CD4-positive, alpha-beta T cell treated with Interleukin-4 for 4 hours (primary cell): Measurements from ENCODE around the gene NCKIPSD.
A peak's percentile ranks its signal among the peaks of the same experiment; 100 is the strongest.

Experiments used
- DNase-seq: peaks from one replicate; pipeline ENCODE4 v3.0.0-alpha.2; 2020

The NCKIPSD gene

DNA sequence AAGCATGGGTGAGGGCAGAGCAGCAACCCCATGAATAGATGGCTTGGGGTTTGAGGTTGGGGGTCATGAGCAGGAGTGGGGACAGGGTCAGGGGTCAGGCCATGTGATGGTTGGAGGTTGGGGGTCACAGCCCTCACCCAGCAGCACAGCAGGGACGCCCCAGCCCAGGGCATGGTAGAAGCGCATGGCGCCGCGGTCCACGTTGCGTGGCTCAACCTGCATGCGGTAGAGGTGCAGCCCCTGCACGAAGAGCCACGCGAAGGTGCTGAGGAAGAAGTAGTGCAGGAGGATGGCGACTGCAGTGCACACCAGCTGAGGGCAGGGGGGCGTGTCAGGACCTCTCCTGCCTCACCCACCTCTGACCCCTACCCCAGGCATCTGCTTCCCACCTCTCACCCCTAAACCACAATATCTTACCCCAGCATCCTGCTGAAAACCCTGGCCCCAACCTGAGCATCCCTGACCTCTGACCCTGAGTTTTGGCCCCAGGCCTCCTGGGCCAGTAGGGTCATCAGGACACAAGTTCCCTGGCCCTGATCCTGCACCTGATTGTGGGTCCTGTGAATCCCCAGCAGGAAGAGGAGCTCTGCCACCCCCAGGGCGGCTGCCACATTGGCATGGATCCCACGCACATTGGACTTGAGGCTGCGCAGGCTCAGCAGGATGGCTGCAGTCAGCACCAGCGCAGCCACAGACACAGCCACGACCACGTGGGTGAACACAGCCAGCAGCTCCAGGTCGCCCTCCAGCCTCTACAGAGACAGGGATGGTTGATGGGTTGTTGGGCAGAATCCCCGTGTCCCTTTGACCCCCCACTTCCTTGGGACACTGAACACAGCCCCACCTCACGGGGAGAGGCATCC, 40.6 kb downstream of the NCKIPSD start:
- no peak for DNase-seq

DNA sequence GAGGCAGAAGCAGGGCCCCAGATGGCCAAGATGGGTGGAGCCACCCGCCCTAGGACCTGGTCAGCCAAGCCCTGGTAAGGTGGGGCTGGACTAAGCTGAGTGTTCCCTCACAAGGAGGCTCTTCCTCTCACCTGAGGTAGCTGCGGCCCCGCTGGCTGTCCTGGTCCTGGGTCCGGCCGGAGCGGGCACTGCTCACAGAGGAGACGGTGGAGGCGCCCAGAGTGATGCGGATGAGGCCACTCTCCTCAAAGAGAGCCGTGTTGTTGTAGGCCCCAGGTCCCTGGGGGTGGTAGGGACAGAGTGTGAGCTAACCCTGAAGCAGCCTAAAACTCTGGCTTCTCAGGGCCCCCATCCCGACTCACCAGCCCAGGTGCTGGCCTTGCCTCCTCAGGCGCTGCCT, 43.1 kb downstream of the NCKIPSD start:
- no peak for DNase-seq

DNA sequence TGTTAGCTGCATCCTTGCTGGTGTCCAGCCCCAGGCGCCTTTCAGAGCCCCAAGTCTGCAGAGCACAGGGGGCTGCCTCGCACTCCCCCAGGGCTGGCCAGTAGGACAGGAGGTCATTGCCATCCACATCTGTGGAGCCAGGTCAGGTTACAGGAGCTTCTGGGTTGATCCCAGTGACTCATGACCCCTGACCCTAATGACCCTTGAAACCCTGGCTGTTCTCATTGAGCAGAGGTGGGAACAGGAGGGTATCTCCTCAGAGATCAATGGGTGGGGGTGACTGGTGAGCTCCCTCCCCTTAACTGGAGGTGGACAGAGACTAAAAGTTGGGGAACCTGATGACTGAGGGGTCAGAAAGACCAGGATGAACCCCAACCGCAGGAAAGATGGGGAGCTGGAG, 44.3 kb downstream of the NCKIPSD start:
- DNase-seq = no peak

DNA sequence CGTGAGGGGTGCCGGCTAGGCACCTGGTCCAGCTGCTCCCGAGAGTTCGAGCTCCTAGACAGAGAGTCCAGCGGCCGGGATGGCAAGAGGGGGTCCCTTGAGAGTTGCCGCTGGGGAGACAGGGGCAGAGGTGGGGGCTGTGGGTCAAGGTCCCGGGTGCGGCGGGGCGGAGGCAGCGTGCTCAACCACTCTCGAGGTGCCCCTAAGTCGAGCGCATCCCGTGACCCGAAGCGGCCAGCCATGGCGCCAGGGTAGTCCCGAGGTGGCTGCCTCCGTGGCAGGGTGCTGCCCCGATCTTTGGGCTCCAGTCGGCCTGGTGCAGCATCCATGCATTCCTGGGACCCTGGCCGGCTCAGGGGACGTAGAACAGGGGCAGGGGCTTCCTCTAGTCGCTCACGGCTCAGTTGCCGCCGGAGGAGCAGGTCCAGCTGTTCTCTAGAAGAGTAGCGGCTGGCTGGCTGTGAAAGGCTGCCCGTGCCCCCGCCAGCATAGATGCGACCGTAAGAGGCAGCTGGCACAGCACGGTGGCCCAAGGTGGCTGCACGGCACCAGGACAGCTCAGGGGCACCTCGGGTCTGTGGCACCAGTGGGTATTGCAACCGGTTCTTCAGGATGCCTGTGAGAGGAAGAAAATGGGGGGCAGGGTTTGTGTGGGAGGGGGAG, 45.6 kb downstream of the NCKIPSD start:
- DNase-seq = no peak

DNA sequence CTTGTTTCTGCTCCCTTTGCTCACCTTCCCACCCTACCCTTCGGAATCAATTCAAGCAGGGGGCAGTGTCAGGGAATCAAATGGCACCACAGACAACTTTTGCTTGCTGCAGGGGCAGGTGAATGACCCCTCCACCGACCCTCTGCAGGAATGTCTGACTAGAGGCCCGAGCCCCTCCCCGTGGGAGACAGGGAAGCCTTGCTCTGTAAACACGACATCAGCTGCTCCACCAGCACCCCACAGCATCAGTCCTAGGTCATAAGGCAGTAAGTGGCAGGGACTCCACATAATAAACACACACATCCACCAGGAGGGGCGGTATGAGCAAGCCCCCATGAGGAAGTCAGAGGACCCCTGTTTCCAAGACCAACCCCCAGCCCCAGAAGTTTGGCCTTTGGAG, 48.4 kb downstream of the NCKIPSD start:
- DNase-seq = no peak

DNA sequence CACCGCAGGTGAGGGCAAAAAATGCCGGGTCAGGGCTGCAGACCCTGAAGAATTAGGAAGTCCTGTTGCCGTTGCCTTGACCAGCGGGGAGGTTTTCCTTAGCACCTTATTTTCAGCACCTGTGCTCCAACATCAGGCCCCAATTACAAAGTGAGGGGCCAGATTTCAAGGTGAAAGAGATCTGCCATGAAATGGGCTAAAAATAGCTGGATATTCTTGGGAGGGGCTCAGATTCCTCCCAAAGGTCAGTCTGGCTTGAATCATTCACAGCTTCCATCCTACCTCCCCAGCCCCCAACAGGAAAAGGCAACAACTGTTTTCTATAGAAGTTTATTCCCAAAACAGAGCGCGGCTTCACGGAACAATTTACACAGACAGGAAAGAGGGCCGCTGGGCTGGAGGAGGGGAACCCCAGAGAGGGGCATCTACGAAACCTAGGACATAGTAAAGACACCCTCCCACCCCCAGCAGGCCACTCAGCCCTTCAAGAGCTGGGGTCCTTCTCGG, 49.5 kb downstream of the NCKIPSD start:
- DNase-seq = no peak

DNA sequence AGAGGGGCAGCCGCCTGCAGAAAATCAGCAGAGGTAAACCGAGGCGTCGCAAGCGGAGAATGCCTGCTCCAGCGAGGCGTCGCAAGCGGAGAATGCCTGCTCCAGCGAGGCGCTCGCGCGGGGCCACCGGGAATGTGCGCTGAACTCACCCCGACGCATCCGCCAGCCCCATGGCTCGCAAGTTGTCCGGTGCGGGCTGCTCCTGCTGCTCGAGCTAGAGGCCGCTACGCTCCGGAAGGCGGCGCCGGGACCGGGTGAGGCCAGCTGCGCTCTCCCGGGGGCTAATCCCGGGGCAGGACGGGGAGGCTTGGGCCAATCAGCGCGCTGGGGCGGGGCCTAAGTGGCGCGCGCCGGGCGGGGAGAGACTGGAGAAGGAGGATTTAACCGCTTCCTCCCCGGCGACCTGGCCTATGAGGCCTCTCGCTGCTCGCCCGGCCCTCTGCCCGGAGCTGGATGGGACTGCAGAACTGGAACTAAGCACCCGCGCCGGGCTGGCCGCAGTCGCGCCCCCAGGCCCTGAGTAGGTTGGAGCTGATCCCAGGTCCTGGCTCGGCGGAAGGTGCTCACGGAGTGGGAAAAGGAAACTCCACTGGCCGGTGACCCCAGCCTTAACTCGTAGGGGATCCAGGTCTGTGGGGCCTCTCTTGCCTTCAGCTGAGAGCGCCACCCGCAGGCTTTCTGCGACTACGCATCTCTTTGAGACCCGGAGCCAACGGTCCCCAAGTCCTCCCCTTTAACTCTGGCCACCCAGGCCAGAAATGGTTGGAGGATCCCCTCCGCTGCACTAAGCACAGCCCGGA, 50.3 kb downstream of the NCKIPSD start, which contains the start of gene SLC26A6:
TSS of gene SLC26A6 (minus strand) at position 240 of the 800 bp plus-strand sequence. CDS start at position 172, 68 bp downstream.
- peak; percentile 90 for DNase-seq

DNA sequence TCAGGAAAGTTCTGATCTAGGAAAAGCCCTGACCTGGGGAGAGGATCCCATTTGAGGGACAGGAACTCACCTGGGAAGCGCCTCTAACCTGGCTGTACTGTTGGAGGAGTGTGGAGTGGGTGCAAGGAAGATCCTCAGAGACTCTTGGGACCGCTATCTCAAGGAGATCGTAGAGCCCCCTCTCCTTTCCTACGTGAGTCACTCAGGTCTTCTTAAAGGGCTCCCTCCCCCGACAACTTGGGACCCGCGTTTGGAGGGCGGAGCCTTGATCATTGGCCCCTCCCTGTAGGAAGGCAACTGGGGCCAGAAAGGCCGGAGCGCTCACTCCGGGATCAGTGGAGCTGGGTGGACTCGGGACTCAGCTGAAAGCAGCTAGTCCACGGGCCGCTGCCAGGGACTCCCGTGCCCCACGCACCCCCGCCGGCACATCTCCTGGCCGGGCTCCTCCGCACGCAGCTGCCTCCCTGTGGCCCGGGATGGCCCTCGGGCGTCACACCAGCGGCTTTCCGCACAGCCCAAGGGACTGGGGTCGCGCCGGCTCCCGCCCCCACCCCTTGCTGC, 51.0 kb downstream of the NCKIPSD start:
- peak; percentile 29 for DNase-seq

DNA sequence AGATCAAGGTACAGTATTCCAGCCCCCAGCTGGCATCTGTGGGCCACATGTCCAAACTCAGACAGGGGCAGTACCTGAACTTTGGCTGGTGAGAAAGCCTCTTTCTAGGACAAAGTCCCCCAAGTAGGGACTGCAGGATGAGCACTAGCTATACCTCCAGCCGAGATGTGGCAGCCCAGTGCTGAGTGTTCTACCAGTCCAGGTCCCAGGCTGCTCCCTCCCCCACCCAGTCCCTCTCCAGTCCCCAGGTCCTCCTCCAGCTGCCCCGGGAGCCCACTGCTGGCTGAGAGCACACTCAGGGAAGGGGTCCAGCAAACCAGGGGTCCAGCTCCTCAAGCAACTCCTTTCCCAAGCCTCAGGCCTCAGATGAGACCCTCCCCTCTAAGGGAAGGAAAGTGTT, 52.0 kb downstream of the NCKIPSD start:
- no peak for DNase-seq

DNA sequence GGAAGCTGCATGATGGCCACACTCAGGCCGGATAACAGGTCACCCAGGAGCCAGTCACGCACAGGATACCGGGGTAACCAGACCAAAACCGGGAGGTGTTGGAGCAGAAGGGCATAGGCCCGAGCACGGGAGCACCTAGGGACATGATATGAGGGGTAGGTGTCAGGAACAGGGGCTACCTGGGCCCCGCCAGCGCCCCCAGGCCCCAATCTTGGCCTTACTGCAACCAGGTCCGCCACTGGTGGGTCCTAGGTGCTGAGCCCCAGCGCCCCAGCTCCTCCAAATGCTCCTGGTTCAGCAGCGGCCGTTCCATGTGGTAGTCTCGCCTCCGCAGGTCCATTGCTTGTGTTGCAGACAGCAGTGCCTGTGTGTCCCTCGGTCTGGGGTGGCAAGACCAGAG, 52.5 kb downstream of the NCKIPSD start:
- no peak for DNase-seq

DNA sequence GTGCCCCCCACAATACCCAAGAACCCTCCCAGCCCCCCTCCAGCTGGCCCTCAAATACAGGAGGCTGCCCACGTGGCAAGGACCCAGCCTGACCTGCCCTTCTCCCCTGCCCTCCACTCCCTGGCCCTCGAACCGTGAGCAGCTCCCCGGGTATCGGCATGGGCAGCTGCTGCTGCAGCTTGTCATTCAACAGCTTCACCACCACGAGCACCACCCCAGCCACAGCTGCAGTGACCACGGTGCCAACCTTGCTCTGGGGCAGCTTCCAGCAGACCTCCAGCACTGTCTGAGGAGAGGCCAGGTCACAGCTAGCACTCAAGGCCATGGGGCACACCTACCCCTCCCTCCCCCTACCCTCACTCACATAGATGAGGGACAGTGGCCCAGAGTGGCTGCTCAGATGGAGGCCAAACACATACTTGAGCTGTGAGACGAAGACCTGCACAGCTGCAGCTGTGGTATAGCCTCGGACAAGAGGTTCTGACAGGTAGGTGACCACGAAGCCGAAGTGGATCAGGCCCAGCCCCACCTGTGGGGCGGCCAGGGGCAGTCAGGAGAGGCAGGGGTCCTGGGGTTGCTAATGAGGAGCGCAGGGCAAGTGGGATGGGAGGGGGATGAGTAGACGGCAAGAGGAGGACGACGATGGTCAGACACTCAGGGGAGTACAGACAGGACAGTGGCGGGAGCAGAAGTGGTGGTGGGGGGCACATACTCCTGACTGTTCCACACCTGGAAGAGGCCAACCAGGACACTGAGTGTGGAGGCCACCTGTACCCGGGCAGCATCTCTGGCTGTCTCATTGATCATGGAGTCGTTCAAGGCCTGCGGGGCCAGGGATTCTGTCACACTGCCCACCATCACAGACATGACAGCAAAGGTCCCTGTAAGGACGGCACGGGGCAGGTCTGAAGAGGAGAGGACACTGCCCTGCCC, 53.9 kb downstream of the NCKIPSD start:
- DNase-seq = no peak

DNA sequence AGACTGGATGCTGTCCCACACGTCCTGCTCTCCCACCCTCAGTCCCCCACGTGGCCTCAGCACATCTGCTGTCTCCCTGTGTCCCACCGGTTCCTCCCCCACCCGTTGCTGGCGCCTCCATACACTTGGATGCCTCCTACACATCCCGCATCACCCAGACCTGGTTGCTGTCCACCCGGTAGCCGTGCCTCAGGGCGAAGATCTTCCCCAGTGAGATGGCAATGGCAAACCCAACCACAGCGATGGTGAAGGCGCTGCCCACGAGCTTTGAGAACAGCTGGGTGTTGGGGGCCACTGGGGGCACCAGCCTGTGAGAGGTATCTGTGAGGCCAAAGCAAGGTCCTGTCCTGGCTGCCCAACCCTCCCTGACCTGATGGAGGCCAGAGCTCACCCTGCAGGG, 54.9 kb downstream of the NCKIPSD start:
- DNase-seq = no peak

DNA sequence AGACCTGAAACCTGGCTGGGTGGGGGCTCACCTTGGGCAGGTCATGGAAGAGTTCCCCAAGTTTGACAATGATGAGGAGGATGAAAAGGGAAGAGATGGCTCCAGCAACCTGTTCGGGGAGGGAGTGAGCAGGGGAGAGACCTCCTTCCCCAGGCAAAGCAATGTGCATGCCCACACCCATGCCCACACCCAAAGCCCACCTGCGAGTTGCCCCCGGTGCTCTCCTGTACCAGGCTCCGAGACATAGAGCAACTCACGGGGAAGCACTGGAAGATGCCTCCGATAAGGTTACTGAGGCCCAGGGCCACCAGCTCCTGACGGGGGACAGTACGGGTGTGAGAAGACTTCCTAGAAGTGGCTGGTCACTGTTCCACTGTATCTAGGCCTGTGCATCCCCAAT, 55.3 kb downstream of the NCKIPSD start:
- DNase-seq = no peak

DNA sequence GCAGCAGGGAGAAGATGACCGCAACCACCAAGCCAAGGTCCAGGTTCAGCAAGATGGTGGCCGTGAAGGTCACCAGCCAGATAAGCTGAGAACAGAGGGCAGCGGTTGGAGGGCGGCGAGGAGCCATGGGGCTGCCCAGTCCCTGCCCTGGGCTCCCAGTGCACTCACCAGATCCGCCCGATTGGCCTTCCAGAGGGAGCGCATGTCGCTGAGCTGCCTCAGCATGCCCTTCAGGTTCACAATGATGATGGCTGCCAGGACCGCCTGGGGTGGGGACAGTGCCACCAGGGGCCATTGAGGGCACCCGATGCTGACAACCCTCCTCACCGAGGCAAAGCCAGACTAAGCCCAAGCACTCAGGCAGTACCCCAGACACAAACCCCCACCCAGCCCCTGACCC, 55.8 kb downstream of the NCKIPSD start:
- no peak for DNase-seq

DNA sequence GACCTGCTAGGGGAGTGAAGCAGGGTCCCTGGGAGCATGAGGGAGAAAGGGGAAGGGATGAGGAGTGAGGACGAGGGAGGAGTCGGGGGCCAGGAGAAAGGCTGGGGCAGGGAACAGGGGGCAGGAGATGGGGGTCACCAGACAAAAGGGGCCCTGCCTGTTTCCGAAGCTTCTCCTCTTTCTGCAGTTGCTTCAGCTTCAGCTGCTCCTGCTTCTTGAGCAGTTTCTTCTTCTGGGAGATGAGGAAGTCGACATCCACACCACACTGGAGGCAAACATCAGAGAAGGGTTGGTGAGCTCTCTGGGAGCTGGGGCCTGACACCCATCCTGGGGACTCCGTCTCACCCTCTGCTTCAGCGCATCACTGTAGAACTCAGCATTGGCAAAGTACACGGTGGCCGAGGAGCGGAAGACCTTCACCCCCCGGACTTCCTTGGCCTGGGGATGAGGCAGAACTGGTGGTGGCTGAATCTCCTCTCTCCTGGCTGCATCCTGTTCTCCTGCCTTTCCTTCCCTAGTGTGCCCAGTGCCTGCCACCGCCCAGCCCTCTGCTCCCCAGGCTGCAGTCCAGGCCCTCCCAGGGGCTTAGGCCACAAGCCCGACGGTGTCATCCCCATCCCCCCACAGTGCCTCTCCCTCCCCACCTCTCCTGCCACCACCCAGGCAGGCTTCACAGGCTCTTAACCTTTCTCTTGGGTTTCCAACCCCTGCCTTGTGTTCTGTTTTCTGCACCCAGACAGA, 57.3 kb downstream of the NCKIPSD start:
- no peak for DNase-seq

DNA sequence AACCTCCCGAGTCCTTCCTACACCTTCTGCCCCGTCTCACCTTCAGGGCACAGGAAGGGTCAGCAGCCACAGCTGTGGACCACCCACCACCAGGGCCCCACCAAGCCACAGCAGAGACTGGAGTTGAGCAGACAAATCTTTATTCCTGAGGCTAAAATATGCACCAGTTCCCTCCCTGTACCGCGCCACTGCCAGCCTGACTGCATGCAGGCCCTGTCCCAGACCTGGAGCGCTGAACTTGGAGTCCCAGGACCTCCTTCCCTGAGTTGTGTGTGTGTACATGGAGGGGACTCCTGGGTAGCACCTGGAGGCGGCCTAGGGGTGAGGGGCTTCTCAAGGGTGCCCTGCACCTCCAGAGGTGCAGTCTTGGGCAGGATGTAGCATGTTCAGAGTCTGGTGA, 60.1 kb downstream of the NCKIPSD start:
- no peak for DNase-seq

DNA sequence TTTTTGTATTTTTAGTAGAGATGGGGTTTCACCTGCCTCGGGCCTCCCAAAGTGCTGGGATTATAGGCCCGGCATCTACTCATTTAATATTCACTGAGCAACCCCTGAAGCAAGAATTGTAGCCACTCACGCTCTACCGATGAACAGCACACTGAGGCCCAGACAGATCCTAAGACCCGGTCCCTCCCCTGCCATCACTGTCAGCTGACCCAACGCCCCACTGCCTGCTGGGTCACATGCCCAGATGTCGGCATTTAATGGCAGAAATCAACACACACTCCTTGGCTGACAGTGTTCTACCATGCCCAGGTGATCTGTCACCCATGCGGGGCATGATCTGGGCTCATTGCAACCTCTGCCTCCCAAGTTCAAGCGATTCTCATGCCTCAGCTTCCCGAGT, 60.9 kb downstream of the NCKIPSD start:
- no peak for DNase-seq

DNA sequence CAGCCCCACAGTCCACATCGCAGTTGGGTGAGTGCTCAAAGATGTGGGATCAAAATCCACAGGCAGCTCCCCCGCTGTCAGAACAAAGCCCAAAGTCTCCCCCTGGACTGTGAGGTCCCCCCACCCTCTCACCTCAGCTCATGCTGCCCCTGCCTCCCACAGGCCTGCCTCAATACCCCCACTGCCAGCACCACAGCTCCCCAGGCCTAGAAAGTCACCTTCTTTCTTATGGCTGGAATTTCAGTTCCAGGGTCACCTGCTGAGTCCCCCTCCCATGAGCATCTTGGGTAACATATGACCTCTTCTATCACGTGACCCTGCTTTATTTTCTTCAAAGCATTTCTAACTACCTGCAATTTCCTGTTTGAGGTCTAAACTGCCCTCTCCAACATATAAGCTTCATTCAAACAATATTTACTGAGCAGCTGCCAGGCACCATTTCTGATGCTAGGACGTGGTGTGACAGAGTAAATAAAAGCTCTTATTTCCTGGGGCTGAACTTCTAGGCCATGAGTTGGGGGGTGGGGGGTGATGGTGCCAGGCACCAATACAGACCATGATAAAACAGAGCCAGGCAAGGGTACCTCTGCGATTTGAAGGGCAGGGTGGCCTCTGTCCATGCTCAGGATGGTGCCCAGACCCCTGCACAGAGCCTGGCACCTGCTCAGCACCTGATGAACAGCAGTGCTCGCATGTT, 61.7 kb downstream of the NCKIPSD start:
- DNase-seq = no peak
